Left ventricle myocardium inferior (tissue), 1 donor: ENCODE results near the gene PTP4A1. TPM values are rescaled to one million over a fixed set of nuclear protein-coding genes. Genes with fewer than 3 reads are reported as not detected.

ENCODE experiments used
- DNase-seq: peaks from one replicate; pipeline ENCODE4 v3.0.0-alpha.2; 2020
- H3K27ac ChIP-seq: fragments of 200-600 bp; replicated peaks from 2 replicates; pipeline ENCODE4 v1.8.0; 2021
- H3K27me3 ChIP-seq: fragments of 200-600 bp; 2 replicates; pipeline ENCODE4 v1.8.0; 2021; ENCODE audit warnings: low read depth
- H3K36me3 ChIP-seq: fragments of 200-600 bp; 2 replicates; pipeline ENCODE4 v1.8.0; 2021
- H3K4me1 ChIP-seq: fragments of 200-600 bp; 2 replicates; pipeline ENCODE4 v1.8.0; 2021
- H3K4me3 ChIP-seq: fragments of 200-600 bp; 2 replicates; pipeline ENCODE4 v1.8.0; 2021; ENCODE audit warnings: mild to moderate bottlenecking, moderate library complexity
- H3K9me3 ChIP-seq: fragments of 200-600 bp; replicated peaks from 2 replicates; pipeline ENCODE4 v1.8.0; 2021
- CTCF ChIP-seq: fragments of 200-600 bp; IDR thresholded peaks from 2 replicates; pipeline ENCODE4 v1.8.0; 2021; ENCODE audit warnings: antibody characterized with exemption, mild to moderate bottlenecking, borderline replicate concordance
- intact Hi-C: fragments of 100-400 bp; cut with micrococcal nuclease; formaldehyde crosslinking; loops from one replicate; pipeline ENCODE4 v1.11.0; 2022
- total RNA-seq: library from RNA; stranded (reverse); fragmentation: NEBNext Ultra II Directional; extraction: Animal tissue kit (Norgen Biotek cat#: 25700); gene quantifications from one replicate; pipeline ENCODE4 v1.2.1, GENCODE V29; 2021
- donor health status: DM: no; HTN: yes; CAD: no; lungs with severe emphysema.

Gene PTP4A1
- total RNA-seq, 1 donor from 2014 or later, result 22.3 TPM

GRCh38 chr6:63609231-63609630 is 37.0 kb downstream of the PTP4A1 start:
- no peak for TF ChIP-seq CTCF

GRCh38 chr6:63610944-63611343 is 38.7 kb downstream of the PTP4A1 start:
- intact Hi-C loops, result no loop called here
- Histone ChIP-seq H3K4me1 (no peaks in the 10 kb centered on the region), H3K27me3 (no peaks in the 10 kb centered on the region), H3K36me3 (no peaks in the 10 kb centered on the region), H3K4me3 (no peak overlapping the region), H3K9me3 (peaks cover 3% of the 10 kb centered on the region), H3K27ac (no peak overlapping the region)
- no peak for TF ChIP-seq CTCF
- DNase-seq, result no peak

More at GRCh38 chr6:63609231-63609630, 37.0 kb downstream of the PTP4A1 start:
- intact Hi-C loops, result no loop called here
- H3K4me3 ChIP-seq, result no peak overlapping the region
- H3K36me3 ChIP-seq, result no peaks in the 10 kb centered on the region
- no peak for DNase-seq
- H3K9me3 ChIP-seq, result peaks cover 3% of the 10 kb centered on the region
- H3K27me3 ChIP-seq, result no peaks in the 10 kb centered on the region
- H3K27ac ChIP-seq, result no peak overlapping the region
- no peaks in the 10 kb centered on the region for H3K4me1 ChIP-seq

GRCh38 chr6:63611560-63611959 is 39.3 kb downstream of the PTP4A1 start:
- H3K27ac ChIP-seq, result no peak overlapping the region
- no peak overlapping the region for H3K4me3 ChIP-seq
- no peaks in the 10 kb centered on the region for H3K27me3 ChIP-seq
- no peak for TF ChIP-seq CTCF
- intact Hi-C loops, result no loop called here
- no peaks in the 10 kb centered on the region for H3K36me3 ChIP-seq
- H3K9me3 ChIP-seq, result peaks cover 3% of the 10 kb centered on the region
- H3K4me1 ChIP-seq, result no peaks in the 10 kb centered on the region
- DNase-seq, result no peak

- intact Hi-C loops, result no loop called here
- no peak overlapping the region for H3K27ac ChIP-seq
- H3K27me3 ChIP-seq, result peaks cover 13% of the 10 kb centered on the region
- no peaks in the 10 kb centered on the region for H3K4me1 ChIP-seq
- no peaks in the 10 kb centered on the region for H3K36me3 ChIP-seq
- no peak for TF ChIP-seq CTCF
- no peaks in the 10 kb centered on the region for H3K9me3 ChIP-seq
- no peak for DNase-seq
- H3K4me3 ChIP-seq, result no peak overlapping the region
These were observed 43.3 kb downstream of the PTP4A1 start for GRCh38 chr6:63615590-63615989.

Other genes with a start within 250 kb of the PTP4A1 start
- gene PHF3, start 63.3 kb downstream of the PTP4A1 start, total RNA-seq, result 32.0 TPM